SK-N-SH treated with all-trans-retinoic acid at 6 μM for 48 hours (cell line): Measurements from ENCODE around the gene PRDX6.

Source experiments
- ARNTL ChIP-seq: fragments of 450-650 bp; formaldehyde crosslinking; IDR thresholded peaks from 2 replicates; pipeline ENCODE4 v1.5.0; 2020; ENCODE audit warnings: low read depth, mild to moderate bottlenecking, moderate library complexity, borderline replicate concordance
- CSDC2 ChIP-seq: fragments of 250-450 bp; sonication (Bioruptor Pico); IDR thresholded peaks from 2 replicates; pipeline ENCODE4 v1.5.0; 2020; ENCODE audit warnings: mild to moderate bottlenecking, moderate library complexity
- GLIS3 ChIP-seq: fragments of 250-450 bp; sonication (Bioruptor Pico); IDR thresholded peaks from 2 replicates; pipeline ENCODE4 v1.5.0; 2020; ENCODE audit warnings: mild to moderate bottlenecking, moderate library complexity
- PPARA ChIP-seq: fragments of 250-450 bp; sonication (Bioruptor Pico); IDR thresholded peaks from 2 replicates; pipeline ENCODE4 v1.5.0; 2020; ENCODE audit warnings: mild to moderate bottlenecking, borderline replicate concordance
- RARB ChIP-seq: fragments of 250-450 bp; sonication (Bioruptor Pico); IDR thresholded peaks from 2 replicates; pipeline ENCODE4 v1.8.0; 2021; ENCODE audit warnings: mild to moderate bottlenecking, moderate library complexity
- TCF4 ChIP-seq: fragments of 250-450 bp; sonication (Bioruptor Pico); IDR thresholded peaks from 2 replicates; pipeline ENCODE4 v1.8.0; 2021; ENCODE audit warnings: mild to moderate bottlenecking, moderate library complexity, borderline replicate concordance
- TF ChIP-seq, protein P1 (sequence below): fragments of 250-450 bp; sonication (Bioruptor Pico); IDR thresholded peaks from 2 replicates; pipeline ENCODE4 v1.8.0; 2020; ENCODE audit warnings: mild to moderate bottlenecking, moderate library complexity, borderline replicate concordance

DNA sequence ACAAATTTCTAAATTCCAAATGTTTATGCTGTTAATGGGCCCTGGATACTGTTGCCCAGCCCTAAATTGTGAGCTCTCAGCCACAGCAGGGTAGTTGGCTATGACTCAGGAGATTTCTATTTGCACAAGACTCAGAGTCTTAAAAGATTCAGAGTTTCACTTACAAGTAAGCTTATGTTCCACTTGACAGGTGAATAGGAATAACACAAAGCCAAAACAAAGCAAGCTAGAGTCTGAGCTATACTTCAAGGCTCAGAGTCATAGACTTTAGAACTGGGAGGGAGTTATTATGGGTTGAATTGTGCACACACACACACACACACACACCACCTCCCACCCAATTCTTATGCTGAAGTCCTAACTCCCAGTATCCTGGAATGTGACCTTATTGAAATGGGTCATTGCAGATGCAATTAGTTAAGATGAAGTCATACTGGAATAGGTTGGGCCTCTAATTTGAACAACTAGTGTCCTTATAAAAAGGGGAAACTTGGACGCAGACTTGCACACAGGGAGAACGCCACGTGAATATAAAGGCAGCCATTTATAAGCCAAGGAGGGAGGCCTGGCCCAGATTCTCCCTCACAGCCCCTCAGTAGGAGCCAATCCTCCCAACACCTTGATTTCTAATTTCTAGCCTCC, 30.2 kb downstream of the PRDX6 start:
- TF ChIP-seq CSDC2 (no peak), RARB (CRISPR knock-in tag) (no peak), TCF4 (CRISPR knock-in tag) (no peak), PPARA (CRISPR knock-in tag) (no peak), GLIS3 (no peak), ARNTL (no peak)
- TF ChIP-seq, protein P1, sequence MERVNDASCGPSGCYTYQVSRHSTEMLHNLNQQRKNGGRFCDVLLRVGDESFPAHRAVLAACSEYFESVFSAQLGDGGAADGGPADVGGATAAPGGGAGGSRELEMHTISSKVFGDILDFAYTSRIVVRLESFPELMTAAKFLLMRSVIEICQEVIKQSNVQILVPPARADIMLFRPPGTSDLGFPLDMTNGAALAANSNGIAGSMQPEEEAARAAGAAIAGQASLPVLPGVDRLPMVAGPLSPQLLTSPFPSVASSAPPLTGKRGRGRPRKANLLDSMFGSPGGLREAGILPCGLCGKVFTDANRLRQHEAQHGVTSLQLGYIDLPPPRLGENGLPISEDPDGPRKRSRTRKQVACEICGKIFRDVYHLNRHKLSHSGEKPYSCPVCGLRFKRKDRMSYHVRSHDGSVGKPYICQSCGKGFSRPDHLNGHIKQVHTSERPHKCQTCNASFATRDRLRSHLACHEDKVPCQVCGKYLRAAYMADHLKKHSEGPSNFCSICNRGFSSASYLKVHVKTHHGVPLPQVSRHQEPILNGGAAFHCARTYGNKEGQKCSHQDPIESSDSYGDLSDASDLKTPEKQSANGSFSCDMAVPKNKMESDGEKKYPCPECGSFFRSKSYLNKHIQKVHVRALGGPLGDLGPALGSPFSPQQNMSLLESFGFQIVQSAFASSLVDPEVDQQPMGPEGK: no peak
